KMS-11 (cell line): Measurements from ENCODE around the gene CNTN5.

ENCODE experiments used
- H2AFZ ChIP-seq: fragments of 200-600 bp; sonication (generic); 2 replicates; pipeline ENCODE4 v1.6.1; 2016; ENCODE audit warnings: antibody characterized with exemption, mixed run types, low read depth
- H3K27ac ChIP-seq: fragments of 200-600 bp; sonication (generic); 2 replicates; pipeline ENCODE4 v1.6.1; 2016; ENCODE audit warnings: mild to moderate bottlenecking, mixed run types
- H3K27me3 ChIP-seq: fragments of 200-600 bp; sonication (generic); 2 replicates; pipeline ENCODE4 v1.6.1; 2017; ENCODE audit warnings: mild to moderate bottlenecking, low read depth, mixed run types, moderate library complexity; ENCODE audit not compliant: insufficient read depth
- H3K36me3 ChIP-seq: fragments of 200-600 bp; sonication (generic); 2 replicates; pipeline ENCODE4 v1.6.1; 2017; ENCODE audit warnings: mild to moderate bottlenecking, mixed run types; ENCODE audit not compliant: insufficient read depth
- H3K4me1 ChIP-seq: fragments of 200-600 bp; sonication (generic); 2 replicates; pipeline ENCODE4 v1.6.1; 2016; ENCODE audit warnings: mild to moderate bottlenecking, low read depth, mixed run types; ENCODE audit not compliant: poor library complexity, severe bottlenecking
- H3K4me2 ChIP-seq: fragments of 200-600 bp; sonication (generic); 2 replicates; pipeline ENCODE4 v1.7.0; 2016; ENCODE audit warnings: mild to moderate bottlenecking, mixed run types
- H3K4me3 ChIP-seq: fragments of 200-600 bp; sonication (generic); IDR thresholded peaks from 2 replicates; pipeline ENCODE4 v1.6.1; 2017; ENCODE audit warnings: low read depth, low read length, mixed read lengths; ENCODE audit not compliant: insufficient read depth
- H3K79me2 ChIP-seq: fragments of 200-600 bp; sonication (generic); 2 replicates; pipeline ENCODE4 v1.6.1; 2016; ENCODE audit warnings: low read depth, mixed run types; ENCODE audit not compliant: insufficient read depth
- H3K9ac ChIP-seq: fragments of 200-600 bp; sonication (generic); 2 replicates; pipeline ENCODE4 v1.6.1; 2016; ENCODE audit warnings: mild to moderate bottlenecking, mixed run types
- H4K20me1 ChIP-seq: fragments of 200-600 bp; sonication (generic); 2 replicates; pipeline ENCODE4 v1.6.1; 2016; ENCODE audit warnings: mild to moderate bottlenecking, mixed run types; ENCODE audit not compliant: insufficient read depth
- CTCF ChIP-seq: fragments of 200-600 bp; sonication (generic); conservative IDR thresholded peaks from 2 replicates; pipeline ENCODE4 v1.6.1; 2017; ENCODE audit warnings: low read depth, mild to moderate bottlenecking, antibody characterized with exemption, low read length, moderate library complexity, mixed read lengths

CNTN5 gene

GRCh38 chr11:100080821-100081220, 1060.1 kb downstream of the CNTN5 start:
- no peak for TF ChIP-seq CTCF
- no peak overlapping the region for H3K9ac ChIP-seq
- no peaks in the 10 kb centered on the region for H4K20me1 ChIP-seq
- no peak overlapping the region for H3K4me3 ChIP-seq
- no peaks in the 10 kb centered on the region for H3K27me3 ChIP-seq
- no peaks in the 10 kb centered on the region for H3K79me2 ChIP-seq
- no peak overlapping the region for H2AFZ ChIP-seq
- no peak overlapping the region for H3K27ac ChIP-seq
- H3K4me2 ChIP-seq: no peak overlapping the region
- H3K4me1 ChIP-seq: no peaks in the 10 kb centered on the region
- H3K36me3 ChIP-seq: no peaks in the 10 kb centered on the region

GRCh38 chr11:100093698-100094097, 1072.9 kb downstream of the CNTN5 start:
- no peaks in the 10 kb centered on the region for H3K27me3 ChIP-seq
- TF ChIP-seq CTCF: no peak

GRCh38 chr11:100094121-100094865, 1073.5 kb downstream of the CNTN5 start:
- no peaks in the 10 kb centered on the region for H3K4me1 ChIP-seq

More at GRCh38 chr11:100093698-100094097, 1072.9 kb downstream of the CNTN5 start:
- H3K4me1 ChIP-seq: no peaks in the 10 kb centered on the region
- no peak overlapping the region for H3K4me2 ChIP-seq
- H3K9ac ChIP-seq: no peak overlapping the region
- no peaks in the 10 kb centered on the region for H4K20me1 ChIP-seq
- no peak overlapping the region for H2AFZ ChIP-seq
- no peaks in the 10 kb centered on the region for H3K36me3 ChIP-seq
- H3K27ac ChIP-seq: no peak overlapping the region
- H3K79me2 ChIP-seq: no peaks in the 10 kb centered on the region
- no peak overlapping the region for H3K4me3 ChIP-seq

GRCh38 chr11:100095809-100096208, 1075.1 kb downstream of the CNTN5 start:
- no peak overlapping the region for H3K9ac ChIP-seq
- no peaks in the 10 kb centered on the region for H4K20me1 ChIP-seq
- no peak overlapping the region for H3K4me3 ChIP-seq
- H3K79me2 ChIP-seq: no peaks in the 10 kb centered on the region
- TF ChIP-seq CTCF: no peak
- no peaks in the 10 kb centered on the region for H3K4me1 ChIP-seq
- H3K36me3 ChIP-seq: no peaks in the 10 kb centered on the region
- no peak overlapping the region for H3K4me2 ChIP-seq
- H3K27ac ChIP-seq: no peak overlapping the region
- no peaks in the 10 kb centered on the region for H3K27me3 ChIP-seq
- no peak overlapping the region for H2AFZ ChIP-seq

More at GRCh38 chr11:100094121-100094865, 1073.5 kb downstream of the CNTN5 start:
- H3K27ac ChIP-seq: no peak overlapping the region
- H3K4me3 ChIP-seq: no peak overlapping the region
- no peaks in the 10 kb centered on the region for H3K79me2 ChIP-seq
- no peak for TF ChIP-seq CTCF
- no peaks in the 10 kb centered on the region for H3K27me3 ChIP-seq
- no peak overlapping the region for H2AFZ ChIP-seq
- H3K4me2 ChIP-seq: no peak overlapping the region
- H3K36me3 ChIP-seq: no peaks in the 10 kb centered on the region
- no peak overlapping the region for H3K9ac ChIP-seq
- H4K20me1 ChIP-seq: no peaks in the 10 kb centered on the region
